Endothelial cell of umbilical vein (primary cell): ENCODE measurements around the gene DYNLT2. TPM values are rescaled to one million over a fixed set of nuclear protein-coding genes. Genes with fewer than 3 reads are reported as not detected.

ENCODE experiments used
- BruUV-seq: library from RNA; stranded (reverse); fragments of 400-500 nt; replicated peaks from 2 replicates; lab custom pipeline; 2021; lab: Mats Ljungman, UMichigan
- CTCF ChIA-PET: fragments of 300-600, 350-600 bp; sonication (Branson Sonifier 250); formaldehyde crosslinking; loops from one replicate; lab custom pipeline; 2021; ENCODE audit warnings: antibody characterized with exemption, inconsistent platforms; lab: Charles Lee
- POLR2A ChIA-PET: fragments of 300-600, 350-600 bp; sonication (Branson Sonifier 250); formaldehyde crosslinking; loops from one replicate; lab custom pipeline; 2021; ENCODE audit warnings: antibody characterized with exemption, inconsistent platforms; lab: Charles Lee
- DNase-seq: peaks from one replicate; pipeline ENCODE4 v3.0.0-alpha.2; 2011; ENCODE audit warnings: low read depth, low spot score
- FAIRE-seq: peaks from 2 replicates; lab custom pipeline; 2011; peaks lifted over from hg19 to GRCh38; lab: Jason Lieb, UNC
- H2AFZ ChIP-seq: 2 replicates; pipeline ENCODE4 v1.6.0; 2012; ENCODE audit warnings: low read depth, low read length, control low read depth, inconsistent platforms
- H3K27ac ChIP-seq: 2 replicates; pipeline ENCODE4 v1.5.1; 2011; ENCODE audit warnings: low read depth, mild to moderate bottlenecking, control low read depth, low read length, moderate library complexity; ENCODE audit not compliant: insufficient read depth
- H3K27me3 ChIP-seq, 2 experiments: 2 replicates each; pipeline versions ENCODE4 v1.6.0 to v1.6.1; 2011; ENCODE audit warnings: low read length in 2 of 2, mixed read lengths in 1 of 2; ENCODE audit not compliant: control insufficient read depth in 2 of 2, insufficient read depth in 2 of 2
- H3K36me3 ChIP-seq, 2 experiments: 2 replicates in 1 of 2; 3 replicates in 1 of 2; pipeline ENCODE4 v1.5.1; 2011; ENCODE audit warnings: low read length in 2 of 2, mild to moderate bottlenecking in 1 of 2, moderate library complexity in 1 of 2; ENCODE audit not compliant: control insufficient read depth in 2 of 2, insufficient read depth in 2 of 2; ENCODE audit errors: extremely low read depth in 1 of 2
- H3K4me1 ChIP-seq: 3 replicates; pipeline ENCODE4 v1.5.1; 2011; ENCODE audit warnings: mild to moderate bottlenecking, low read length; ENCODE audit not compliant: control insufficient read depth, insufficient read depth; ENCODE audit errors: extremely low read depth
- H3K4me2 ChIP-seq: 2 replicates; pipeline ENCODE4 v1.6.1; 2011; ENCODE audit warnings: low read length, control low read depth, mixed read lengths; ENCODE audit not compliant: insufficient read depth
- H3K4me3 ChIP-seq, 3 experiments: fragments of 200-600 bp in 1 of 3; sonication (generic), shearing (Covaris generic) in 1 of 3; replicated peaks in 1 of 3; 2 replicates each; pipeline ENCODE4 v1.5.1; 2011 to 2016; ENCODE audit warnings: control low read depth in 3 of 3, low read length in 3 of 3, mild to moderate bottlenecking in 2 of 3, inconsistent platforms in 1 of 3, low read depth in 1 of 3, moderate library complexity in 1 of 3; ENCODE audit not compliant: insufficient read depth in 1 of 3
- H3K79me2 ChIP-seq: 2 replicates; pipeline ENCODE4 v1.6.0; 2012; ENCODE audit warnings: low read length, inconsistent platforms; ENCODE audit not compliant: control insufficient read depth, insufficient read depth
- H3K9ac ChIP-seq: replicated peaks from 2 replicates; pipeline ENCODE3; 2011; ENCODE audit warnings: low read length, control low read depth; ENCODE audit not compliant: insufficient read depth; ENCODE audit errors: extremely low read depth
- H3K9me1 ChIP-seq: replicated peaks from 3 replicates; pipeline ENCODE4 v1.6.0; 2011; ENCODE audit warnings: mild to moderate bottlenecking, low read length; ENCODE audit not compliant: control insufficient read depth, insufficient read depth; ENCODE audit errors: extremely low read depth
- H3K9me3 ChIP-seq: replicated peaks from 2 replicates; pipeline ENCODE4 v1.5.1; 2012; ENCODE audit warnings: low read length, inconsistent platforms; ENCODE audit not compliant: control insufficient read depth, insufficient read depth
- H4K20me1 ChIP-seq: replicated peaks from 2 replicates; pipeline ENCODE3; 2011; ENCODE audit warnings: mild to moderate bottlenecking, low read length; ENCODE audit not compliant: control insufficient read depth, insufficient read depth; ENCODE audit errors: extremely low read depth
- EZH2 ChIP-seq: IDR thresholded peaks from 2 replicates; pipeline ENCODE4 v1.6.1; 2012; ENCODE audit warnings: borderline replicate concordance, low read depth, mild to moderate bottlenecking, moderate library complexity, low read length, inconsistent platforms; ENCODE audit not compliant: severe bottlenecking
- FOS ChIP-seq: IDR thresholded peaks from 2 replicates; pipeline ENCODE4 v1.6.1; 2011; ENCODE audit warnings: mild to moderate bottlenecking, low read length, moderate library complexity, borderline replicate concordance; ENCODE audit not compliant: insufficient read depth
- GATA2 ChIP-seq: IDR thresholded peaks from 2 replicates; pipeline ENCODE4 v1.7.0; 2011; ENCODE audit warnings: low read depth, mild to moderate bottlenecking, moderate library complexity, mixed read lengths, low read length; ENCODE audit not compliant: insufficient read length, insufficient read depth
- JUN ChIP-seq: IDR thresholded peaks from 2 replicates; pipeline ENCODE4 v1.6.1; 2011; ENCODE audit warnings: borderline replicate concordance, low read depth; ENCODE audit not compliant: insufficient read length, insufficient read depth
- MYC ChIP-seq: IDR thresholded peaks from one replicate; pipeline ENCODE4 v1.6.1; 2011; ENCODE audit warnings: mild to moderate bottlenecking, low read depth, low read length
- POLR2A ChIP-seq: IDR thresholded peaks from 2 replicates; pipeline ENCODE4 v1.6.1; 2012; ENCODE audit warnings: low read depth, mild to moderate bottlenecking, control low read depth, low read length
- POLR2AphosphoS5 ChIP-seq: IDR thresholded peaks from 2 replicates; pipeline ENCODE4 v1.6.1; 2012; ENCODE audit warnings: low read depth, mild to moderate bottlenecking, control low read depth, low read length, moderate library complexity; ENCODE audit not compliant: insufficient read depth
- dilution Hi-C: fragments of 300-500 bp; cut with MboI; formaldehyde crosslinking; loops from one replicate; pipeline ENCODE4 v1.15.0; 2019; ENCODE audit warnings: low sequenced_read_pairs; ENCODE audit not compliant: extremely low pct_ligation_motif_present
- intact Hi-C: fragments of 100-400 bp; cut with micrococcal nuclease; formaldehyde crosslinking; loops from one replicate; pipeline ENCODE4 v1.10.0; 2022
- polyA plus RNA-seq, 4 experiments: library from polyadenylated mRNA; depleted of rRNA in 3 of 4; stranded (reverse) in 3 of 4; unstranded in 1 of 4; fragments of >200 nt; gene quantifications; 2 replicates each; pipeline versions ENCODE4 v1.2.1 to v1.2.3, GENCODE V29; 2011 to 2012; ENCODE audit warnings: missing spikeins in 1 of 4
- total RNA-seq: library from RNA; stranded (reverse); gene quantifications from 2 replicates; pipeline ENCODE4 v1.2.3, GENCODE V29; 2021
- TF ChIP-seq, protein P1 (sequence below): IDR thresholded peaks from 2 replicates; pipeline ENCODE4 v1.6.1; 2011; ENCODE audit not compliant: insufficient read depth, insufficient read length
- TF ChIP-seq, protein P2 (sequence below), 2 donors: IDR thresholded peaks; 1 replicate in 1 of 2; 2 replicates in 1 of 2; pipeline ENCODE4 v1.5.1; 2011; ENCODE audit warnings: low read length in 2 of 2, mild to moderate bottlenecking in 2 of 2, moderate library complexity in 2 of 2, control low read depth in 1 of 2, inconsistent platforms in 1 of 2, low read depth in 1 of 2; ENCODE audit not compliant: insufficient read depth in 1 of 2; ENCODE audit errors: extremely low read depth in 1 of 2

Gene DYNLT2
- total and polyA plus RNA-seq, 2 donors (not counting 3 experiments of a cell fraction or from before 2014, with no cell fraction given): 0.39 to 0.88 TPM

DNA sequence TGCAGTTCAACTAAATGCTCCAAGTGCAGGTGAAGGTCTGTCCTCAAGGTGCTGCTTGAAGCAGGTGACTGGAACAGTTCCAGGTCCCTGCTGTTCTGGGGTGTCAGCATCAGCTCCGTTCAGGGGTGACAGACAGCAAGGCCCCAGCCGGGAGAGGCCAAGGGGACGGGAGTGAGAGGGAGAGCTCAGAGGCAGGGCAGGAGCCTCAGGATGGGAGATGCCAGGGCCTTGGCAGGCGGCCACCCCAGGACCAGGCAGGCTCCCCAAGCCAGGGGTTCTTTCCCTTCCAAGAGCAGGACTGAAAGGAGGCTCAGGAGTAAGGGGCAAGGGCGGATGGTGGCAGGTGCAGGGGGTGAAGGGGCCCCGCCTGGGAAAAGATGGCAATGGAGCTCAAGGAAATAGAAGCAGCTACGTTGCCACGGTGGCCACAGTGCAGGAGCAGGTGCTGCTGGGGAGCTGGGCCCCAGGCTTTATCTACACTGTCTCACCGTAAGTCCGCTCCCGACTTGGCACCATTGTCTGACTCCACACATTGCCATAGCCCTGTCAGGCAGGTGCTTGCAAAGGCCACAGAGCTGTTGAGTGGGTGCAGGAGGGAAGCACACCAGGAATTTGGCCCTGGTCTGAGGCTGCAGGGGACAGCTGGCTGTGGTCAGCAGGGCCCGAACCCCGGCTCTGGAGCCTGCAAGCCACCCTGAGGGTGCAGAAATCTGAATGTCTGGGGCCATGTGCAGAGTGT is 43.1 kb upstream of the DYNLT2 start:
- POLR2A ChIA-PET: no interaction called here
- dilution Hi-C loops: no loop called here
- FAIRE-seq: no peak

More for the DNA sequence above, 43.1 kb upstream of the DYNLT2 start:
- H3K9me1 ChIP-seq: no peaks in the 10 kb centered on the region
- no peaks in the 10 kb centered on the region for H4K20me1 ChIP-seq
- H3K9ac ChIP-seq: no peak overlapping the region
- TF ChIP-seq FOS: no peak
- no peak for TF ChIP-seq MYC
- TF ChIP-seq, protein P1, sequence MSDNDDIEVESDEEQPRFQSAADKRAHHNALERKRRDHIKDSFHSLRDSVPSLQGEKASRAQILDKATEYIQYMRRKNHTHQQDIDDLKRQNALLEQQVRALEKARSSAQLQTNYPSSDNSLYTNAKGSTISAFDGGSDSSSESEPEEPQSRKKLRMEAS: no peak
- no peak for TF ChIP-seq POLR2AphosphoS5
- no peak for TF ChIP-seq GATA2
- TF ChIP-seq, protein P2, sequence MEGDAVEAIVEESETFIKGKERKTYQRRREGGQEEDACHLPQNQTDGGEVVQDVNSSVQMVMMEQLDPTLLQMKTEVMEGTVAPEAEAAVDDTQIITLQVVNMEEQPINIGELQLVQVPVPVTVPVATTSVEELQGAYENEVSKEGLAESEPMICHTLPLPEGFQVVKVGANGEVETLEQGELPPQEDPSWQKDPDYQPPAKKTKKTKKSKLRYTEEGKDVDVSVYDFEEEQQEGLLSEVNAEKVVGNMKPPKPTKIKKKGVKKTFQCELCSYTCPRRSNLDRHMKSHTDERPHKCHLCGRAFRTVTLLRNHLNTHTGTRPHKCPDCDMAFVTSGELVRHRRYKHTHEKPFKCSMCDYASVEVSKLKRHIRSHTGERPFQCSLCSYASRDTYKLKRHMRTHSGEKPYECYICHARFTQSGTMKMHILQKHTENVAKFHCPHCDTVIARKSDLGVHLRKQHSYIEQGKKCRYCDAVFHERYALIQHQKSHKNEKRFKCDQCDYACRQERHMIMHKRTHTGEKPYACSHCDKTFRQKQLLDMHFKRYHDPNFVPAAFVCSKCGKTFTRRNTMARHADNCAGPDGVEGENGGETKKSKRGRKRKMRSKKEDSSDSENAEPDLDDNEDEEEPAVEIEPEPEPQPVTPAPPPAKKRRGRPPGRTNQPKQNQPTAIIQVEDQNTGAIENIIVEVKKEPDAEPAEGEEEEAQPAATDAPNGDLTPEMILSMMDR (IDR thresholded peaks at IDR 0.05; ENCODE audit: extremely low read depth in 1 of 2, insufficient read depth in 1 of 2, low read depth in 1 of 2, low read length in 2 of 2): no peak
- no peak for TF ChIP-seq JUN
- no peak for TF ChIP-seq POLR2A
- no peak for TF ChIP-seq EZH2
- no peak overlapping the region for H3K4me2 ChIP-seq
- no peak overlapping the region for H2AFZ ChIP-seq
- H3K36me3 ChIP-seq: no peaks in the 10 kb centered on the region
- no peaks in the 10 kb centered on the region for H3K9me3 ChIP-seq
- no peak overlapping the region for H3K4me3 ChIP-seq
- peaks cover 6% of the 10 kb centered on the region for H3K4me1 ChIP-seq
- H3K27ac ChIP-seq: no peak overlapping the region
- DNase-seq: no peak
- intact Hi-C loops: loop anchor here (5.0 kb wide), 1 partner anchor 837 kb away; no protein-coding TSS in a partner anchor
- CTCF ChIA-PET: interaction anchor here (0.9 to 3.2 kb wide), 5 partner anchors 10 to 736 kb away, joined by 3 to 10 read pairs (median 5); no protein-coding TSS in a partner anchor
- H3K79me2 ChIP-seq: no peaks in the 10 kb centered on the region
- no TSS peak for BruUV-seq
- H3K27me3 ChIP-seq: peaks cover 4 to 16% of the 10 kb centered on the region in 2 experiments
